ENCODE data around the gene RALGPS2. TPM values are rescaled to one million over a fixed set of nuclear protein-coding genes. Genes with fewer than 3 reads are reported as not detected.
"Not testable (repeated sequence)": the region's sequence is repeated elsewhere in the genome, so short reads cannot be mapped to it uniquely, and the experiment has no call there.

The RALGPS2 gene
- total RNA-seq, 1 donor from 2014 or later, result 34.8 TPM

DNA sequence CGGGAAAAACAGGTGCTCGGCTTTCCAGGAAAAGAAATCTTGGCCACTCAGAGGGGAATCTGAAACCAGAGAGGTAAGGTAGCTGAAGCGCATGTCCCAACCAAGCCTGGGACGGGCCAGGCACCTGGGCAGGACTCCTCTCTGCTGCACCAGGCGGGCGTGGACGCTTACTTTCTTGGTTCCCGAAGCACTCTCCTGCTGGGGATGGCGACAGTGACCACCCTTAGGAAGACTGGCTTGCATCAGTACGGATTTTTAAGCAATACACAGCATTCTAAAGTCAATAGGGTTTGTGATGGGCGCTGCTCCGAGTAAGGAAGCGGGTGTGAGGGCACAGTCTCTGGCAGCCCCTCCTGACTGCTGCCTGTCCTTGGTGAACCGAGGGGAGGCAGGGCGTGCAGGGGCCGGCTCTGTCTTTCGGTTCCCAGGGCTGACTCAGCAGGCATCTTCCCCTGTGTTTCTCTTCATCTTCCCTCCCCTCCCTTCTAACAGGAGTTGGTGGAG, 220.8 kb downstream of the RALGPS2 start:
- DNase-seq, result no peak

DNA sequence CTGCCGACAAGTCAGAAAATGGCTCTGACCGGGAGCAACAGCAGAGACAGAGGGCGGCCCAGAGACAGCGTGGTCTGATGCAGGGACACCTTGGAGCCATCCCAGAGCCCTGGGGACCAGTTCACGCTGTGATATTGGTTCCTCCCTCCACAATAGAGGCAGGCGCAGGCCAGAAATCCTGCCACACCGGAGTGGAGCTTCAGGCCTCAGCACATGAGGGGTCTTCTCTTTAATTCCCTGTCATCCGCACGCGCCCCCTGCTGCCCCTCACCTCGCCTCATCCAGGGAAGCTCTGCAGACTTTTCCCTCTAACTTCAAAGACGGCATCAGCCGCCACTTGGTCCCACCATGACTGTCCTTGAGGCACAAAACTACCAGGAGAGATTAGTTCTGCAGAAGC, 221.4 kb downstream of the RALGPS2 start:
- no peak for DNase-seq

DNA sequence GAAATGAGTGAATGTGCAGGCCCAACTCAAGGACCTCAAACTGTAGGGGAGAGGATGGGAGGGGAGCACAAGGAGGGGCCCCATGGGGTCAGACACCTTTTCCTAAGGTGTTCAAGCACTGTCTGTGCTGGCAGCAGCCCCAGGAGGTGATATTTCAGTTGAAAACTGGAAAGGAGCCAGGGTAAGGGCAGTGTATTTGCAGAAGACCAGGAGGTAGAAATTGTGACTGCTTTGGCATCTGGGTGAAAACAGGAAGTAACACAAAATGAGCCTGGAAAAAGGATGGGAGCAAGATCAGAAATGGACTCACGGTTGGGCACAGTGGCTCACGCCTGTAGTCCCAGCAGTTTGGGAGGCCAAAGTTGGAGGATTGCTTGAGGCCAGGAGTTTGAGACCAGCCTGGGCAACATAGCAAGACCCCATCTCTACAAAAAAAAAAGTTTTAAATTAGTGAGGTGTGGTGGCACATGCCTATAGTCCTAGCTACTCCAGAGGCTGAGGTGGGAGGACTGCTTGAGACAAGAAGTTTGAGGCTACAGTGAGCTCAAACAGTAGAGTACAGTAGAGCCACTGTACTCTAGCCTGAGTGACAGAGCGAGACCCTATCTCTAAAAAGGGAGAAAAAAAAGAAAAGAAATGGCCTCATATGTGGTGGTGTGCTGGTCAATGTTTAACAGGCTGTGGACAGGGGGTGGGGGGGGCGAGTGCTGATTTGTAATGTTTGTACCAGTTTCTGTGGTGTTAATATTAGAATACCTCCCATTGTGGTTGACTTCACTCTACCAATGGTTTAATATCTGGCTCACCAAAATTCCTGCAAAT, 222.0 kb downstream of the RALGPS2 start:
- DNase-seq, result no peak

DNA sequence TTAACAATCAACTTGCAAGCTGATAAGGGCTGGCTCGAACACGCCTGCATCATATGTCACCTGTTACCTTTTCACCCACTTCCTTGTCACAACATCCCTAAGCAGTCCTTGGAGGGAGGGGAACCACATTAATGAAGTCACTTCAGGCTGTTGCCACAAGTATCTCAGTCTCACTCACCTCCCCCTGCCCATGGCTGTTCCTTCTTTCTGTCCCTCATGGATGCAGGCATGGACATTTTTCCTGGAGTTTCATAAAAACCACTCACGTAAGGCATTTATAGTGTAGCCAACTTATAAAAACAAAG, 222.6 kb downstream of the RALGPS2 start:
- no peak for DNase-seq

DNA sequence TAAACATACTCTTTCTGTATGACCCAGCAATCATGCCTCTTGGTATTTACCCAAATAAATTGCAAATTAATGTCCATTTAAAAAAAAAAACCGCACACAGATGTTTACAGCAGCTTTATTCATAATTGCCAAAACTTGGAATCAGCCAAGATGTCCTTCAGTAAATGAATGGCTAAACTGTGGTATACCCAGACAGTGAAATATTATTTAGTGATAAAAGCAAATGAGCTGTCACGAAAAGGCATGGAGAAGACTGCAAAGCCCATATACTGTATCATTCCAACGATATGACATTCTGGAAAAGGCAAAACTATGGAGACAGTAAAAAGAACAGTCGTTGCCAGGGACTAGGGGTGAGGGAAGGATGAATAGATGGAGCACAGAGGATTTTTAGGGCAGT, 223.6 kb downstream of the RALGPS2 start:
- no peak for DNase-seq

DNA sequence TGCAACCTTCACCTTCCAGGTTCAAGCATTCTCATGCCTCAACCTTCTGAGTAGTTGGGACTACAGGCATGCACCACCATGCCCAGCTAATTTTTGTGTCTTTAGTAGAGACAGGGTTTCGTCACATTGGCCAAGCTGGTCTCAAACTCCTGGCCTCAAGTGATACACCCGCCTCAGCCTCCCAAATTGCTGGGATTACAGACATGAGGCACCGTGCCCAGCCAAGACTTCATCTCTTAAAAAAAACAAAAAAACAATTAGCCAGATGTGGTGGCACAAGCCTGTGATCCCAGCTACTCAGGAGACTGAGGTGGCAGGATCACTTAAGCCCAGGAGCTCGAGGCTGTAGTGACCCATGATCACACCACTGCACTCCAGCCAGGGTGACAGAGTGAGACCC, 224.8 kb downstream of the RALGPS2 start:
- not testable (repeated sequence) for DNase-seq

DNA sequence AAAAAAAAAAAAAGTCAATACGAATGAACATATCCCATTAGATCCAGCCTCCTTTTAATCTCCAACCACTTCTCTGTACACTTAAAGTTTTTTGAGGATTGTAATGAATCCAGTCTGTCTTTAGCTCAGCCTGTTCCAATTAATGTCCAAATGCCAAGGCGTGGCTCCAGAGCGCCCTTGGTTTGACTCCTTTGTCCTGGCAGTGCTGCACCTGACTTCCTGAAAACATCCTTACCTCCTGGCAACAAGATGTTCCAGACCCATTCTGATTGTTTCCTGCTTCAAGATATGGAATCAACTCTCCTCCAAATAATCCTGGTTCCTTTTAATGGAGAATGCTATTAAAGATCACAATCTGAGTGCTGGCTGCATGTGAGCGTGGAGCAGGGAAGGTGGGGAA, 226.6 kb downstream of the RALGPS2 start:
- peak; percentile 21 for DNase-seq

DNA sequence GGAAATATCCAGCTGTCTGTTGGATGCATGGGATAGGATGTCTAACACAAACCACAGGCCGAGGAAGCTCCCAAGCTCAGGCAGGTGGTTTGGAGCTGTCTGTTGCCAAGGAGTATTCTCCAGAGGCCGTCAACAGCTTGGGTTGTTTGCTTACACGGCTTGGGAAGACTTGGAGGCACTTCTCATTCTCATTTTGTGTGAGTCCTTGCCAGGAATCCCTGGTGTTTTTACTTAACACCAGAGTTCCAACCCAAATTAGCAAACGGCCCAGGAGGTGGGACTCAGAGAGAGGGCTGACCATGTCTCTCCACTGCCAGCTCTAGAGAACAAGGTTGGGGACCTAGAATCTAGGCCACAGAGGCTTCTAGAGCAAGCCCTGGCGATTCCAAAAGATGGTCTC, 228.0 kb downstream of the RALGPS2 start:
- DNase-seq, result peak; percentile 84

DNA sequence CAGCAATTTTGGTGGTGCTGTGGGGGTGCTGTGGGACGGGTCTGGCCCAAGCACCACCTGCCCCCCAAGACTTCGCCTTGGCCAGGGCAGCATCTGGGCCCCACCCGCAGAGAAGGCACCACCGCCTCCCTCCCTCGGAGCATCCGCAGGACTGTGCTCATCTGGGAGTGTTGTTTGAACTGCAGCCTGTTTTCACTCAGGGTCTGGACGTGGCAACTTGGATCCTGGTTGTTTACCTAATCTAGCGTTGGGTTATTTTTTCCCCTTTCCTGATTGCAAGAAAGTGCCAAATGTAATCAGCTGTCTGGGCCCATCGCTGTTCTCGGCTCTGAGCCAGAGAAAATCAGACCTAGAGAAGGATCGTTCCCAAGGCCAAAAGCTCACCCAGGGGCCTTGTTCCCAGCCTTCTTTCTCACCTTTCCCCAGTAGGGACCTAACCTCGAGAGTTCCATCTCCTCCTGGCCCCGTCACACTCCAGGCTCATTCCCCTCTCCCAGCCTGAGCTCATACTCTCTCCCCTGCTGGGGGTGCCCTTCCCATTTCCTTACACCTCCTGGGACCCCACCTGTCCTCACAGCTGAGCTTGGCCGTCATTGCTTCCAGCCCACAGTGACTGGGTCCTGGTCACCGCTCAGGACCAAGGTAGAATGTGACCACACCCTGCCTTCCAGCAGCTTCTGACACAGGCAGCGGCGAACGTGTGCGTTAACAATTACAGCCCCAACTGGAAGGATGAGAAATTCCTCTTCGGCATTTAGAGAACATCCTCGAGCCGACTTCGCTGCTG, 228.7 kb downstream of the RALGPS2 start:
- DNase-seq, result no peak

DNA sequence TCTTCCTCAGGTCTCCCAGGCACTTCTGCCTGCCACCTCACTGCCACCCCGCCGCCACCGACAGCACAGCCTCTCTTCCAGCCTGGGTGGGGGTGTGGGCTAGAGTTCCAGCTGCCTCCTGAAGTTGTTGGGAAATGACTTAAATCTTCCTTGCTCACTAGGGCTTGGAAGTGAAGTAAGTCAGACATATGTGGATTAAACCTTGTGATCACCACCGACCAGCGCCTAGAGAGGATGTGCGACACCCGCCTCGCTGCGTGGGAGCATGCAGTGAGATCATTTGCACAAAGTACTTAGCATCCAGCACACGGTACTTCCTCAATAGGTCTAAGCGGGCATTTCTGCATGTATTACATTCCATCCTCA, 229.3 kb downstream of the RALGPS2 start:
- DNase-seq, result no peak

DNA sequence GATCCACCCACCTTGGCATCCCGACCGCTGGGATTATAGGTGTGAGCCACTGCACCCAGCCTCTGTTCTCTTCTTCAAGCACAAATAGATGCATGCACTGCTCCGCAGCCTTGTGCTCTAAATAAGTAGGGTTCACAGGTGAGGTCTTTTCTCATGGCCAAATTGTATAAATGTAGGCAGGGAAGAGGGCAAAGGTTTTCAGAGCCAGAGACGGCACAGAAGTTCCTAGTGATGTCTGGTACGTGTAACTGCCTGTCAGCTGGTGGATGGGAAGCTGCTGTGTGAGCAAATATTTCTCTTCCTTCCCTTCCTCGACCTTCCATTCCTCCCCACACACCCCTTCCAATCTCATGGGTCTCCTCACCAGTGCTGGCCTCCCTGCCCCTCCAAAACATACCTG, 229.9 kb downstream of the RALGPS2 start:
- no peak for DNase-seq

DNA sequence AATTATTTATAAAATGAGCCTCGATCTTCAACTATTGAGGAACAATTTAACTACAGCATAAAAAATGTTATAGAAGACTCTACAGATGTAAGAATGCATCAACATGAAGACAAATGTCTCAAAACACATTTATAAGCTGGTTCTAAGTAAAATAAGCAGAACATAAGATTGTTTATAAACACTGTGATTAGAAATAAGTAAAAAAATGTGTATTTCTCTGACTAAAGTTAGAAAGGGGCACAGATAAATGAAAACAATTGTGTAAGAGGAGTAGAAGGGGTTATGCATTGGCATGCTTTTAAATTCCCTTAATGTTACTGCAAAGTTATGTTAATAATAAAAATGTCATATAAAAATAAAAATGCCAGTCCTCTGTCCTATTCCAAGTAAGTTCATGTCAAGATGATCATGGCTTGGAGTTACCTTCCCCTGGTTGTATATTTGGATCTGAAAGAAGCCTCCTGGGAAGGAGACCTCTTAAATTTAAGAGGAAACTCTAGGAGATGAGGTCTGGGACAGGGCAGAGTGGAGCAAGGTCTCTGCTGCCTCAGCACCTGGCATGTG, 230.4 kb downstream of the RALGPS2 start:
- peak; percentile 24 for DNase-seq

DNA sequence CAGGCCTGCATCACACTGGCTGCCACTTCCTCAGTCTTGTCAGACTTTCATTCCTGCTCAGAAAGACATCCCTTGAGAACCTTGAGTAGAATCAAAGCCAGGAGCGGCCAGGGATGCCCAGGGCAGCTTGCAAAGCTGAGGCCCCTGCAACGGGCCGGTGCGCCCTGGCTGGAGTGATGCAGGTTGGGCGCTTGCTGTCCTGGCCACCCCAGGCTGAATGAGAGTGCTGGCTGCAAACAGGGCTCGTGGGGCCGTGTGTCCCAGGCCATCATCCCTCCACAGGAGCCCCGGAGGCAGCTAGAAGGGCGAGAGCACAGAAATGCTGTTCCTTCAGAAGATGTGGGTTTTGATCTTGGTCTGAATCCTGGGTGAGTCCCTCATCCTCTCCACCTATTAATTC, 233.4 kb downstream of the RALGPS2 start:
- no peak for DNase-seq

DNA sequence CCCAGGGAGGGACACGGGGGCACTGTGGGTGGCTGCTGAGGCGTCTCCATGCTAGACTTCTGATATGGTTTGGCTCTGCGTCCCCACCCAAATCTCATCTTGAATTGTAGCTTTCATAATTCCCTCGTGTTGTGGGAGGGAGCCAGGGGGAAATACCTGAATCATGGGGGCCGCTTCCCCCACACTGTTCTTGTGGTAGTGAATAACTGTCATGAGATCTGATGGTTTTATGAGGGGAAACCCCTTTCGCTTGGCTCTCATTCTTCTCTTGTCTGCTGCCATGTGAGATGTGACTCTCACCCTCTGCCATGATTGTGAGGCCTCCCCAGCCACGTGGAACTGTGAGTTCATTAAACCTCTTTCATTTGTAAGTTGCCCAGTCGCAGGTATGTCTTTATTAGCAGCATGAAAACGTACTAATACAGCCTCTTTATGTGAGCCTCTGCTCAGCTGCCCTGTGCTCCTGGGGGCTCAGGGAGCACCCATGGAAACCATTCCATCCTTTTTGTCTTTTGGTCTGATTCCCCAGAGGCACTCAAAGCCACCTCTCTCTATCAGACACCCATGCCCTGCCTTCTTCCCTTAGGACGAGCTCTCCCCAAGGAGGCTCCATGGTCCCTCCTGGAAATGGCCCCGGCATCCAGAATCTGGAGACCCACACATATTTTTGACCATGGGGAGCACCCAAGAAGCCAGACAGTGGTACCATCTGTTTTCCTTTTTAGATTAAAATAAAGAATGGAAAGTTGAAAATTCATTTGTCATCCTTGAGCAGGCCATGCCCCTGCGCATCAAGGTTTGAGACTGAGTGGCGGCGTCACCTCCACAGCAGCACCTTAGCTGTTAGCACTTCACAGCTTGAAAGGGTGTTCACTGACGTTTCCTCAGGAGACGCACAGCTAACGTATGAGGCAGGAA, 234.8 kb downstream of the RALGPS2 start:
- DNase-seq, result no peak

DNA sequence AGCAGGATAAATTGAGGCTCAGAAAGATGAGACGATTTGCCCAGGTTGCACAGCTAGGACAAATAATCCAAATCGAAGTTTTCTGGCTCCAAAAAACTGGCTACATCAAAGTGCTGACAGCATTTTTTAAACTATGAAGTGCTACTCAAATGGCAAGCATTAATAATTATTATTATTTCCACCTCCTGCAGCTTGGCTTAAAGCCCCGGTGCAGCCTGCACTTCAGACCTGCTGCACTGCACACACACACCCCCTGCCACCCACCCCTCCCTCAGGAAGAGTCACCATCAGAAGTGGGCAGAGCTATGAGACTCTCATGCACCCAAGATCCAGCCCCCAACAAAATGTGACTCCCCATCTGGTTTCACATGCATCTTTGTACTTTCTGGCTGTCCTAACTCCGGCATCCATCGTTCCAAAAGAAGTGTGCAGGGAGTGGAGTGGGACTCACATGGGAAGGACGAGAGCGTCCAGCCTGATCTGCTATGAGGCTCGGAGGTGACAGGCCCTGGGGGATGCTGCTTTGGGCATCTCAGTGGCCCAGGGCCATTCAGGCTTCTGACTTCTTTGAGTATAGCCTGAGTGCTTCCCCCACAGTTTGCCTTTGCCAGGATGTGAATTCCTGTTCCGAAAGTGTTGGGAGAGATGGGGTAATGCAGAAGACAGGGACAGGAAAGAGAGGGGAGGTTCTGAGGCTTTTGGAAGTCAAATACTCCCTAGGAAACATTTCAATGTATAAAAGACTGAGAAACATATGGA, 235.6 kb downstream of the RALGPS2 start:
- peak; percentile 74 for DNase-seq

DNA sequence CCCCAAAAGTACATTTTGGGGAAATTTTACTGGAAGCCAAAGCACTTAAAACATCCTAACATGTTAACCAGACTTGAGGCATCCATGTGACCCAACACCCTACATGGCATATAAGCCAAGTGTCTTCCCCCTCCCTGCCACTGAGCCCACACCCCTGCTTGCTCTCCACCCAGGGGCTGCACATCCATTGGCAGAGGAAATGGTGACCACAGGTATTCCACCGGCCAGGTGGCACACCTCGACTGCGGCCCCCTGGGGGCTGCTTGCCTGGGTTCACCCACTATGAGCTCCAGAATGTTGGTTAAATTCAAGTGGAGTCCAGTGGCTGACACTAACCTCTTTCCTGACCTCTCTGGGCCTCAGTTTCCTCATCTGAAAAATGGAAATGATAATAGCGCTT, 236.3 kb downstream of the RALGPS2 start:
- DNase-seq, result no peak

DNA sequence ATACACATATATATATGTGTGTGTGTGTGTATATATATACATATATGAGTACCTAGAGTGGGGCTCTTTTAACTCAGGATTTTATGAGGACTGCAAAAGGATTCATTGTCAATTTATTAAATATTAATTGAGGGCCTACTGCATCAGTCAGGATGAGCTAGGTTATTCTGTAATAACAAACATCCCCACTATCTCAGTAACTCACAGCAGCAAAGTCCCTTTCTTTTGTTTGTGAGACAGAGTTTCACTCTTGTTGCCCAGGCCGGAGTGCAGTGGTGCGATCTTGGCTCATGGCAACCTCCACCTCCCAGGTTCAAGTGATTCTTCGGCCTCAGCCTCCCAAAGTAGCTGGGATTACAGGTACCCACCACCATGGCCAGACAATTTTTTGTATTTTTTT, 236.8 kb downstream of the RALGPS2 start:
- DNase-seq, result no peak

DNA sequence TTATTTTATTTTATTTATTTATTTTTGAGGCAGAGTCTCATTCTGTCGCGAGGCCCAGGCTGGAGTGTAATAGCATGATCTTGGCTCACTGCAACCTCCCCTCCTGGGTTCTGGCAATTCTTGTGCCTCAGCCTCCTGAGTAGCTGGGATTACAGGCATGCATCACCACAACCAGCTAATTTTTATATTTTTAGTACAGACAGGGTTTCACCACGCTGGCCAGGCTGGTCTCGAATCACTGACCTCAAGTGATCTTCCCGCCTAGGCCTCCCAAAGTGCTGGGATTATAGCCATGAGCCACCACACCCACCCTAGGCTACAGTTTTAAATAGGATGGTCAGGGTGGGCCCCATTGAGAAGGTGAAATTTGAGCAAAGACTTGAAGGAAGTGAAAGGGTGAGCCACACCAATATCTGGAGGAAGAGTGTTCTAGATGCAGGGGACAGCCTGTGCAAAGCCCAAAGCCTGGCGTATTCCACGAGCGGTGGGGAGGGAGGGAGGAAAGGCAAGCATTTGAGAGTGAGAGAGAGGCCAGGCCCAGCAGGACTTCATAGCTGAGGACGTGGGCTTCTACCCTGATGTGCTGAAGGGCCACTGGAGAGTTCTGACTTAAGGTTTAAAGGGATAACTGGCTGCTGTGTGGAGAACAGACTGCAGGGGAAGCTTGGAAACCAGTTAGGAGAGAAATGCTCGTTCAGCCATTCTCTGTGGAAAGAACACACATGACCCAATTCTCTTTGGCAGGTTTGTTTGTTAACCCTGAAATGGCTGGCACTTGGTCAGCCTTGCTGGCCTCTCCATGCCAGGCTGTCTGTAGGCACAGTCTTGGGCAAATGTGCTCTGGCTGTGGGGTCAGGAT, 238.0 kb downstream of the RALGPS2 start:
- DNase-seq, result no peak

DNA sequence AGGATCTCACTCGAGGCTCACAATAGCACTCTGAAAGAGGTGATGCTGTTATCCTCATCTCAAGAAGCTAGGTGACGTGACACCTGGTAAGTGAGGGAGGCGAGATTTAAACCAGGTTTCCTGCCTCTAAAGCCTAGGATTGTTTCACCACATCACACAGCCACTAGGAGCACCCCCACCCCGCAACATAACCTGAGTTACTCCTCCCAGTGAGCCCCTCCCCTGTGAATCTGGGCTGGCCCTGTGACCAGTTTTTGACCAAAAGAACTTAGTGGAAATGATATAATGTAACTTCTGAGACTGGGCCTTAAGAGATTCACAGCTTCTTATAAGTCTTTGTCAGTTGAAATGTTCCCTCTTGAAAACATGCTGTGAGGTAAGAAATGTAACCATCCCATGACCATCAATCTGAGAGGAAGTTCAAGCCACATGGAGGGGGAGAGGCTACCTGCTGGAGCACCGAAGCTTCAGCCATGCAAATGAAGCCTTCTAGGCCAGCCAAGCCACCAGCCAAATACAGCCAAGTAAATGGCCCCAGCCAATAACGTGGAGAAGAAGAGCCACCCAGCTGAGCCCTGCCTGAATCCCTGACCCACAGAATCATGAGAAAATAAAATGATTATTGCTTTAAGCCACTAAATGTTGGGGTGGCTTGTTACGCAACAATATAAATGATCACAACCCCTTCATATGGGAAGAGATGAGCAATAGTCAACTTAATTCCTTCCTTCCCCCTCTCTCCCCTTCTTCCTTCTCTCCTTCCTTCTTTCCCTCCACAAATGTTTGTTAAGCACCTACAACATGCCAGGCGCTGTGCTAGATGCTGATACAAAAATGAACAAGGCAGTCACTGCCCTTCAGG, 239.7 kb downstream of the RALGPS2 start:
- no peak for DNase-seq

DNA sequence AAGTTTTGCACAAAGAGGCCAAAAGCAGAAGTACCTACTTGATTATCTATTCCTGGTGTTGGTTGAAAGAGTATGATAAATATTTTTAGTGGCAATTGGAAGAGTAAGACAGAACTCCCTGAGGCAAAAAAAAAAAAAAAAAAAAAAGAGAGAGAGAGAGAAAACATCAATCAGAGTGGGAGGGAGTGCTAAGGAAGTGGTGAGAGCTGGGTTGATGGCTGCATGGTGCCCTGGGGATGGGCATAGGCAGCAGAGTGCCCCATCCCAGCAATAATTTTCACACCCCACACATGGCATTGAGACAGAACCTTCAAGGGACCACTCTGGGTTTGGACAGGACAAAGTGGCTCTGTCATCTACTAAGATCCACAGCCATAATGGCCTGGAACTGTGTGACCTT, 241.3 kb downstream of the RALGPS2 start:
- DNase-seq, result no peak
